Umbilical cord (tissue), 2 donors: ENCODE results near the gene SLCO3A1. TPM values are rescaled to one million over a fixed set of nuclear protein-coding genes. Genes with fewer than 3 reads are reported as not detected.

ENCODE experiments used
- DNase-seq: peaks from one replicate; pipeline ENCODE4 v3.0.0-alpha.2; 2015; ENCODE audit warnings: low spot score
- total RNA-seq: library from RNA; depleted of rRNA; stranded (reverse); fragments of >200 nt; gene quantifications from one replicate; pipeline ENCODE4 v1.2.3, GENCODE V29; 2014; ENCODE audit warnings: low replicate concordance; ENCODE audit not compliant: insufficient read depth

SLCO3A1 gene
- total RNA-seq, 1 donor from 2014 or later: 10.1 TPM

DNA sequence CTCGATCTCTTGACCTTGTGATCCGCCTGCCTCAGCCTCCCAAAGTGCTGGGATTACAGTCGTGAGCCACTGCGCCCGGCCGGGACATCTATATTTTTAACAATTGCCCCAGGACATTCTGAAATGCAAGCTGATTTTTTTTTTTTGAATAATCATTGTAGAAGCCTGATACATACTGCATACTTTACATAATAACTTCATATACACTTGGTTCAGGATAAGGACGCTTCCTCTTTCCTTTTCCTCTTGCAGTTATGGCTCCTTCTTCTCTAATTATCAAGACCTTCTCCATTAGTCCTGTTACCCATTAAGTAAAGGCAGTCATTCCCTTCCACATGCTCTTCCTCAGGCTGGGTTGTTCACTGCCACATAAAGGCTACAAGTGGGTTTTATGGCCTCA lies 58.3 kb downstream of the SLCO3A1 start:
- no peak for DNase-seq

DNA sequence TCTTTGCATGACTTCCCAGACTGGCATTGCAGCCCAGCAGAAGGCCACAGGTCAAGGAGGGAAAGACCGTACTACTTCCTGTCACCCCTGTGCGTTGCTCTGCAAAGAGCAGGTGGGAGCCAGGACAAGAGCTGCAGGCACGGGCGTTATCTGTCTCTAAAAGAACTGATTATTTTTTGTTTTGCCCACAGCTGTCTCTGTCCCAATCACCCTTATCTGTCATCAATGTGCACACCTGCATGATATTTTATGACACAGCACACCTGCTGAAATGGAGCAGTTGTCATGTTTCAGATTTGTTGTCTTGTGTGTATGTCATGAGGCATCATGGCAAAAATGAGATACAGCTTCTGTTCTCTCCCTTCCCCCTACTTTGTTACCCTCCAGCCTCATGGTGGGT lies 58.8 kb downstream of the SLCO3A1 start:
- DNase-seq: no peak

DNA sequence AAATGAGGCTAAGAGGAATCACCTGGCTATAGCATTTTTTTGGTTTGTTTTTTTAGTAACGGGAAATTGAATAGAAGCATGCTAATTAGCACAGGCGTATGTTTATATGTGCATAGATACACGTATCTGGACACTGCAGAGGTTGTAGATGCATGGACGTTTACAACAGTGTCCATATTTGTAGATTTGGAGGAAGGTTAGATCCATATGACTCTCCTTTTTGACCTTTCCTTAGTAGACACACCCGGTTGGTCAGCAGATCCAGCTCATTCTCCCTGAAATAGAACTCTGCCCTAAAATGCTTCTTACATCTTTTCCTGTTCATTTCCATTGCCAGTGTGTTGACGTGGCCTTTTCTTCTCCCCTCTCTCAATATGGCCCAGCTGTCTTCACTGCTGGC lies 60.1 kb downstream of the SLCO3A1 start:
- DNase-seq: no peak

DNA sequence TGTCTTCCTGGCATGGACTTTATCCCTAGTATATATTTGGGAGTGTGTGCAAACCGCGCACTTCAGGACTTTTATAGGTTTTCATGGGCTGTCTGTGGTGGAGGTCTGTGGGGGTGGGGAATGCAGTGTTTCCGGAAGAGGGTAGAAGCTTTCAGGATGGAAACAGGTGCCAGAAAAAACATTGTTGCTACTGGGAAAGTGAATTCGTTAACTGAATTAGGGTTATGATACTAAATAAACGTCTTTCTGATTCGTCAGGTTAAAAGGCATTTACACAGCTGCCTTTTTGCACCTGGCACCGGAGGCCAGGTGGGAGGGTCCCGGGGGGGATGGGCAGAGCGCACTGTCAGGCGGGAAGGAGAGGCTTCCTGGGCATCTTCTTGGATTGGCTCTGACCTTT lies 62.1 kb downstream of the SLCO3A1 start:
- DNase-seq: no peak

DNA sequence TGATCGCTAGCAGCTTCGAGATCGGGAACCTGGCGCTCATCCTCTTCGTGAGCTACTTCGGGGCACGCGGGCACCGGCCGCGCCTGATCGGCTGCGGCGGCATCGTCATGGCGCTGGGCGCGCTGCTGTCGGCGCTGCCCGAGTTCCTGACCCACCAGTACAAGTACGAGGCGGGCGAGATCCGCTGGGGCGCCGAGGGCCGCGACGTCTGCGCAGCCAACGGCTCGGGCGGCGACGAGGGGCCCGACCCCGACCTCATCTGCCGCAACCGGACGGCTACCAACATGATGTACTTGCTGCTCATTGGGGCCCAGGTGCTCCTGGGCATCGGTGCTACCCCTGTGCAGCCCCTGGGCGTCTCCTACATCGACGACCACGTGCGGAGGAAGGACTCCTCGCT lies 62.5 kb downstream of the SLCO3A1 start:
- DNase-seq: no peak

DNA sequence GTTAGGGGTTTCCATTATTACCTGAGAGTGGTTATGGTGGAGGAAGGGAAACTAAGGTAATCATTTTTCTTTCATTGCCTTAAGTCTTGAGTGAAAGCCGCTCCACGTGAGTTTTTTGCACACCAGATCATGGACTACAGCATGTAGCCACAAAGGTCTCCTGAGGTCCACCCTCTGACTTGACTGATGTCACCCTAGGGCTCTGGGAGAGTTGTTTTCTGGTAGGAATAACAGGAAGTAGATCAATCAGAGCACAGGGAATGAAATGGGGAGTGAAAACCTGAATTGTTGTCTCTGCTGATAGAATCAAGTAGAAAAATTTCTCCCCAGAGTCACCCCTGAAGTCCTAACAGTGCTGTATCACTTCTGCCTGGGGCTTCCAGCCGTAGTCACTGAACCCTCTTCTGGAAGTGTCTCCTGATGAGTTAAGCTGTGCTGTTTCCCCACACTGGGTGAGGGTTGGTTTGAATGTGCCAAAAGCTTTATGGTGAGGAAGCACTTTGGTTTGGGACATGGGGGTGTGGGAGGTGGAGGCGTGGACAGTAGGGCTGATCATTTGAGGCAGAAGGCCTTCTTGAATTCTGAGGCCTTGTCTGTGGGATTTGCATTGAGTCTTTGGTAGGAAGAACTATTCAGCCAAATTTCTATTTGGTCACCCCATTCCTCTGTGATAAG lies 64.3 kb downstream of the SLCO3A1 start:
- DNase-seq: no peak

DNA sequence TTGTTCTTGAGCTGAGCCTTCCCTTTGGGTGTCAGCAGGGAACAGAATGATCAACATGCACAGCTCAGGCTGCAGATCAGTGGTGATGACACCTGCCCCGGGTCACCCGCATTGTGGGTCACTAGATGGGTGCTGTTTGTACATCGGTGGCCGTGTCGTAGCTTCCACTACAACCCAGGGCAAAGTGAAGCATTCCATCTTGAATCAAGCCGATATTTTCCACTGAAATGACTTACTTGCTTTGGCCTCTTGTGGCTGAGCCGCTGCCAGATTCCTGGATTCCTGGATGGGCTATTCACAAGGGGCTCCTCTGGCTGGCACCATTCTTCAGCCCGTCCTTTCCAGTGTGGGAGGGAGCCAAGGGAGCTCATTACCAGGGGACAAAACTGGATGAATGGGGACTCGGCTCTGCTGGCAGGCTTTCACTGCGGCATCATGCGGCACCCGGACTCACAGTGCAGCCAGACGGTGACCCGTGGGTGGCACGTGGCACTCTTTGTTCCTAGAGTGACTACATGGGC lies 65.6 kb downstream of the SLCO3A1 start:
- DNase-seq: no peak

DNA sequence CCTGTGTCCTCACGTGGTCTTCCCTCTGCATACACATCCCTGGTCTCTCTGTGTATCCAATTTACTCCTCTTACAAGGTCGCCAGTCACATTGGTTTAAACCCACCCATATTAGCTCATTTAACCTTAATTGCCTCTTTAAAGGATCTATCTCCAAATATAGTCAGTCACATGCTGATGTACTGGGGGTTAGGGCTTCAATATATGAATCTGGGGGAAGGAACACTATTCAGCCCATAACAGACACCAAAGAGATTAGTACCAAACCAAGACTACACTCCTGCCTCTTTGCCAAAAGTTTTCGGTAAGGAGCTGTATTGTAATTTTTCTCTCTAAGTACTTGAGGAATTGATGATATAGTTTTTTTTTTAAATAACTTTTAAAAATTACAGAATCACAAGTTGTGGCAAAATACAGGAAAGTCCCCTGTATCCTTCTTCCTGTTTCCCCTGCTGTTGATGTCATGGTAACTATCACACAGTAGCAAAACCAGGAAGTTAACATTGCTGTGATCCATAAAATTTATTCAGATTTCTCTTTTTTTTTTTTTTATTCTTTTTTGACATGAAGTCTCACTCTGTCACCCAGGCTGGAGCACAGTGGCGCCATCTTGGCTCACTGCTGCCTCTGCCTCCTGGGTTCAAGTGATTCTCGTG lies 67.8 kb downstream of the SLCO3A1 start:
- DNase-seq: no peak

DNA sequence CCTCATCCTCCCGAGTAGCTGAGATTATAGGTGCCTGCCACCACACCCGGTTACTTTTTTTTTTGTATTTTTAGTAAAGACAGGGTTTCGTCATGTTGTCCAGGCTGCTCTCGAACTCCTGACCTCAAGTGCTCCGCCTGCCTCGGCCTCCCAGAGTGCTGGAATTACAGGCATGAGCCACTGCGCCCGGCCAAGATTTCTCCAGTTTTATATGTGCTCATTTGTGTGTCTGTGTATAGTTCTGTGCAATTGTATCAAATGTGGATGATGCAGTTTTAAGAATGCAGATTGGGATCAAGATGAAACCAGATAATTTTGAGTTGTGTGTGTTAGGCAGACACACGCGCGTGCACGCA lies 68.3 kb downstream of the SLCO3A1 start:
- DNase-seq: no peak

DNA sequence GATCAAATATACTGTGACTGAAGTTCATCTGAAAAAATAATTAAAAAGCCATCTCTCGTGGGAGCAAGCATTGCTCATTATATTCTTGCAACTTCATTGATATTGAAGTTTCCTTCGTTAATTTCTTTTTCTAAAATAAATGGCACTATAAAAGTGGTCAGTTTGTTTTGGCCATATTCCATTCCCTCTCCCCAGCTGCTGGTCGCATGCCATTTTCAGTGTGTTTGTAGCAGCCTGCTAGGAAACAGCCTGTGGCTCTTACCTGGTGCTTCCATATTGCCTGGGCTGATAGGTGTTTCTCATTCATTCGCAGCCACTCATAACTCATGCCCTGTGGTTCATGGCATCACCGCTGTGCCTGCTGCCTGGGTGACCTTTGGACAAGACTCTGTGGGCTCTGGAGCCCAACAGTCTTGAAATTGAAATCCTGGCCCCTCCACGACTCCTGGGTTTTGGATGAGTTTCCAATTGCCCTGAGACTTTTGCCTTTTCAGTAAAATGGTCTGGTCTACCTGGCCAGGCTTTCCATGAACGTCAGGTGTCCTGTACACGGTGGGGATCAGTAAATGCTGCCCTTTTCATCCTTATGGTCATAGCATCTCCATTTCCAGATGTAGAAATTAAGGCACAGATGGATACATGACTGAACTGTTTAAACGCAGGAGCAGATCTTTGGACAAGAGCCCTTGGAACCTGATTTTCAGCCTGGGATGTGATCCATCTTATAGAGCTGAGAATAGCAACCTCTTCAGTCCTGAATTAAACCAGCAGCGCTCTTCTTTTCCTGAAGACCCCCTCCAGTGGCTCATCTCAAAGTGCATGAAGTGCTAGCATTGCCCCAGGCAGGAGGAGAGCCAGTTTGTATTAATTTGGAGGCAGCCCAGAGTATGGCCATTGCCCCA lies 69.4 kb downstream of the SLCO3A1 start:
- DNase-seq: no peak

DNA sequence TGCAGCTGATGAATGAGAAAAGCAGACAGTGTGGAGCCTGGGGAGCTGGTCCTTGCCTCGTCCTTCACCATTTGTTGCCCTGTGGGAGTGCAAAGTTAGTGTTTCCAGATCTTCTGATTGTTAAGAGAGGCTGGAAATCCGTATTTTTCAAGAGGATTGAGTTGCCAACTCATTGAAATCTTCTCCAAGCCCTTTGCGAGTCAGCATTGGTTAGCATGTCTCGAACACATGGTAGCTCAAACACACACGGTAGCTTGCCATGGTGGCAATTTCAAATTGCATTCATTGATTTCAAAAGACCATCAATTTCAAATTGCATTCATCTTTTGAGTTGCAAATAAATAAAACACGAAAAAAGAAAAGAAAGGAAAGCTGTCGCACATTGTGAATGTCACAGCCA lies 70.7 kb downstream of the SLCO3A1 start:
- DNase-seq: no peak

DNA sequence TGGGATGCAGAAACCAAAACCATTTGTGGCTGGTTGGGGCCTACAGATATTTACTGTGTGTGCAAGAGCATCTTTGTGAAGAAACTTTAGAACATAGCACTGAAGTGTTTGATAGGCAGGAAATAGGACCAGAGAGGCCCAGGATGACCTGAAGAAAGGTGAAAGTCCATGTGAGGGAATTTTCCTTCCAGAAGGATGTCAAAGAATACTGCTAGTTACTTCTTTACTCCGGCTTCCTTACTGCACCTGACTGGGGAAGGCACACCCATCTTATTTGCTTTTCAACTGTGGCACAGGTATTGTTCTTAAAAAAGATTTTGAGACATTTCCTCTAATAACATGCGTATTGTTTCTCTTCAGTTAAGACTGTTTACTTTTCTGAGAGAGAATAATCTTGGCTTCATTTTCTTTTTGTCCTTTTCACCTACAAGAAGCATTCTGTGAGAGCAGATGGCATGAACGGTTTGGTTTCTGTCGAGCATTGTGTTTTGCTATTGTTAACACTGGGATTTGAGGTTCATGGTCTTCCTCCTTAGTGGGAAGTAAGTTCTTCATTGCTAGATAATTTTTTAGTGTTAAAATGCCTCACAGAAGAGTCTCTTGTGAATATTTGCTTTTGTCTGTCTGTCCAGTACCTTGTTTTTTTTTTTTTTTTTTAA lies 71.5 kb downstream of the SLCO3A1 start:
- DNase-seq: no peak

DNA sequence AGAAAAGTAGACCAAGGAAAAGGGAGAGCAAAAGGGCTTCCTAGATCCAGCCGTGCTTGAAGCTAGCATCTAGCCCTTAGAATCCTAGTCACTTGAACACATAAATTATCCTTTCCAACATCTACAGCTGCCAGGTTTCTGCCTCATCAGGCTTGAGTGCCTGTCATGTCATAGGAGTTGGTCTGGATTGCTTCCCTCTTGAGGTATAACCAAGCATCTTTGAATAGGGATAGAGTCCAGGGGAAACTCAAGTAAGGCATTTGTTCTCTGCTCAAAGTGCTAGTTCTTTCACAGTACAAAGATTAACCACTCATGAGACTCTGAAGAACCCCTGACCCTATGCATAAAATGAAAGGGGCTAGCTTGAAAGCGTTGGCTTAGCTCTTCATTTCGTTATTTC lies 72.3 kb downstream of the SLCO3A1 start:
- no peak for DNase-seq

DNA sequence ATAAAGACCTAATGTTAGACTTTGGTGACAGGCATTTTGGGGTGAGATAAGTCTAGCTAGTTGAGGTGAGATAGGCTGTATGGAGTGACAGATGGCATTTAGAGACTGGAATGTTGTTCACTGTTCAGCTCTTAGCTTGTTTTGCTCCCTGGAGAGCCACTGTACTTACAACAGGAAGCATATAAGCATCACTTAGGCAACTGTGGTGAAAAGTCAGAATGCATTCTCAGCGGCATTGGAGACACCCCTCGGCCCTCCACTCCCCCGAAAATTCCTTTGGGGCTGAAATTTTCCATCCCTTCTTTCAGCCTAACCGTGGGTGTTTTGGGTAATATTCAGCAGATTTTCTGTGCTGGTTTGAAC lies 73.4 kb downstream of the SLCO3A1 start:
- DNase-seq: no peak

DNA sequence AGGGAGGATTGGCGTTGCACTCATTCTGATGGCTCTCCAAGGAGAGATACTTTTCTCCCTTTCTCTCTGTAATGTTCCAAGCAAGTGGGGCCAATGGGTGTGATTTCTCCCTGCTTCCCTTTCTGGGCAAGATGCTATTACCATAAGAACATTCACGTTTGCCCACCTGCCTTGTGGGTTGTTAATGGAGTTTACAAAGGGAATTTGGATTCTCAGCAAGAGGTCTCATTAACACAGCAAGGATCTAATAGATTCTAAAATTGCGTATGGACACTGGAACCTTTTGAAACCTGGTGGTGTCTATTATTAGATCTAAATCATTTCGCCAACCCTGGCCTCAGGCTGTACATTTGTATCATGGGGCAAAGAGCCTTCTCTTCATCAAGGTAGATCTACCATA lies 74.1 kb downstream of the SLCO3A1 start:
- no peak for DNase-seq

DNA sequence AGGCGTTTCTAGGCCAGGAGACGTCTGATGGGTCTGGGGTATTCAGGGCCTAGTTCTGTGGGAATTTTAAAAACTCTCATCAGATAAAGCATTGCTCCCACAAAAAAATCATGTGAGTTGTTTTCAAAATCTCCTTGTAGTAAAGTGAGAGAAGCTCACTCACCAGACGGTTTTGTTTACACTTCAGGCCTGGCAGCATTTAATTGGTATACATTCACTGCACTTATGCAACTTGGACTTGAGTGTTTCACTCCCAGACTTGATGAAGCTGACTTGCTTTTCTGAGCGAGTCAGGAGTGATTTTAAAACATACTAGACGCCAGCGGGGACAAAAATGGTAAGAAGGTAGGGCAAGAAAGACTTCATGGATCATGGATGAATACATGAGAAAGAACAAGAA lies 75.2 kb downstream of the SLCO3A1 start:
- DNase-seq: no peak

DNA sequence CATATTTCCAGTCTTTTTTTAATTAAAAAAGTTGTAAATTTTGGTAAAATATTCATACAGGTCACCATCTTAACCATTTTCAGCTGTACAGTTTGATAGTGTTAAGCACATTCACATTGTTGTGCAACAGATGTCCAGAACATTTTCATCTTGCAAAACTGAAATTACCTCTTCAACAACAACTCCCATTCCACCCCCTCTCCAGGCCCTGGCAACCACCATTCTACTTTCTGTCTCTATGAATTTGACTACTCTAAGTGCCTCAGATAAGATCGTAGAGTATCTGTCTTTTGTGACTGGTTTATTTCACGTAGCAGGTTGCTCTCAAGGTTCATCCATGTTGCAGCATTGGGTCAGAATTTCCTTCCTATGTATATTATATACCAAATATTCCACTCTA lies 76.0 kb downstream of the SLCO3A1 start:
- no peak for DNase-seq

DNA sequence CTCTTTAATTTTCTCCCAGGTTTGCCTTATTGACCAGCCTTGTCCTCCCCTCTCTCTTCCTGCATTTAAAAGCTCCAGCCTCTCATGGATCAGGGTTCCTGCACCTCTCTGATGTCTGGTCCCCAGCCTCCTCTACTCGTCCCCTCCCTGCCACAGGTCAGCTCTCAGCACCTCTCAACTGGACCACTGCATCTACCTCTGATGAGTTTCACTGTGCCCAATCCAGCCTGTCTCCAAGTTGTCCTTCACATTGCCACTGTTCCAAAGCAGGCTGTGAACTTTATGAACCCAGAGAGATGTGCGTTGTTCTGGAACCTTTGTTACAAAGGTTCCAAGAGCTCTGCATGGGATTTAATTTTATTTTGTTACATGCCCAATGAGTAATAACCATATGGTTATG lies 76.6 kb downstream of the SLCO3A1 start:
- DNase-seq: no peak

DNA sequence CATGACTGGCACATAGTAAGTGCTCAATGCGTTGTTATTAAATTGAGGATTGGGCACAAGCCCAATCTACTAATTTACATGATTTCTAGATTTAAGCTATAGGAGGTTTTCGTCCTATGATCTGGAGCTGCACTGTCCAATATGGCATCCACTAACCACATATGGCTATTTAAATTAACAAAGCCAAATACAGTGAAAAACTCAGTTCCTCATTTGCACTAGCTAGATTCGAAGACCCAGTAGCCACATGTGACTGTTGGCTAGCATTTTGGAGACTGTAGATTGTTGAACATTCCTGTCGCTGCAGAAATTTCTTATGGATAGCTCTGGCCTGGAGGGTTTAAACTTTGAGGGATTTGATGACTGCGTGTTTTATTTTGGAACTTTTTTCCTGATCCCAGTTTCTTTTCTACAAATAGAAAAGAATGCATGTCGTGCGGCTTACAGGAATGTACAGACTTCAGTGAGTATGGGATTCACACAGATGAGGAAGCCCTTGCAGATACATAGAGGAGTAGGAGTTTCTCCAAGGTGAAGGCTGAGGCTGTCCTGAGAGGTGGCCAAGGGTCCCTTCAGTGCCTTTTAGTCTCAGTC lies 82.8 kb downstream of the SLCO3A1 start:
- DNase-seq: peak; percentile 50

DNA sequence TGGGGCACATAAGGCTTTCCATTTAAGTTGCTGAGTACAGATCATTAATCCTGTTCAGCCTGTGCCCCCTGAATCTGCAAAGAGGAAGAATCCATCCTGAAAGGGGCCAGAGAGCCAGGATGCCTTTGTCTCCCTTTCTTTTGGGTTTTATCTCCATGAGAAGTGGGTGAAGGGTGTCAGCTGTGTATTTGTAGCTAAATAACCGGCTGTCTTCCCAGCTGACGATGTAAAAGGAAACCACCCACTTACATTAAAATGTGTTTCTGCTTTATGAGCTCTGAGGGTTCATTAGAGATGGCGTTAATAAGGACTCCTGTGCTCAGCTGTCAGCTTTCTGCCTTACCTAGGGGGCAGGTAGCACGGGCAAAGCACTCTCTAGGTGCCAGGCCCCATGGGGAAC lies 83.4 kb downstream of the SLCO3A1 start:
- no peak for DNase-seq

DNA sequence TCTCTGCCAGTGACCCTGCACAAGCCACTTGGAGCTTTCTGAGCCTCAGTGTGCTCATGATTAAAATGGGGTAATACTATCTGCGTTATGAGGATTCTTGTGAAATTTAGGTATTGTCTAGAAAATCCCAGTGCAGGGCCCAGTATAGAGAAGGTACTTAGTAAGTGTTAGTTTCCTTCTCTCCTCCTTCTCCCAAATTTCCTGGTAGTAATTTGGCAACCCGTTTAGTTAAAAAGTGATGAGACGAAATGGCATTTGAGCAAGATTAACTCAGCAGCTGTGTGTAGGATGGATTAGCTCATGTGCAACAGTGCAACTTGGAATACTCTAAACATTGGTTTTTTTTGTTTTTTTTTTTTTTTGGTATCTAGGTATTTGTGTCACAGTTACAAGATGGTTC lies 84.6 kb downstream of the SLCO3A1 start:
- no peak for DNase-seq

DNA sequence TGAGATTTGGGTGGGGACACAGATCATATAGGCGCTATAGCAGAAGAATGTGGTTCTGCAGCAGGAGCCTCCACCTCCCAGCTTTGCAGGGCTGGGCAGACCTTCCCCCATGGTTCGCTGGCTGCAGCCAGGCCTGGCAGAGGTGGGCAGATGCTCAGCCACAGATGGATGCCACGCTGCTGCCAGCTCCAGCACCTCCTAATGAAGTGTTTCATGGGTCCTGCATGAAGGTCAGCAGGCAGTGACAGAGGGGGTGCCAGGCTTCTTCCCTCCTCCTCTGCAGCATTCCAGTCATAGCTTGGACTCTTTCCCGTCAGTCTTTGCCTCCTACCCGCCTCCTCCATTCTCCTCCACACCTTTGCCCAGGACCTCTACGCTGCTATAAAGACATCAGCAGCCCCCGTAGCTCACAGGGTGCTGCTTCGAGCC lies 85.9 kb downstream of the SLCO3A1 start:
- DNase-seq: no peak
